IMR-90 (cell line): ENCODE data around the gene CD248.

Experiments used
- CTCF ChIP-seq: conservative IDR thresholded peaks from 2 replicates; pipeline ENCODE4 v1.5.1; 2012; ENCODE audit warnings: mild to moderate bottlenecking, low read depth, low read length, improper control_type of control experiment
- POLR2A ChIP-seq: IDR thresholded peaks from 2 replicates; pipeline ENCODE4 v1.6.1; 2012; ENCODE audit warnings: mild to moderate bottlenecking, low read depth, low read length
- RAD21 ChIP-seq: IDR thresholded peaks from 2 replicates; pipeline ENCODE4 v1.6.1; 2012; ENCODE audit warnings: low read length, improper control_type of control experiment
- RCOR1 ChIP-seq: IDR thresholded peaks from 2 replicates; pipeline ENCODE4 v1.6.1; 2012; ENCODE audit warnings: mild to moderate bottlenecking, low read length, improper control_type of control experiment; ENCODE audit not compliant: insufficient replicate concordance
- RFX5 ChIP-seq: IDR thresholded peaks from 2 replicates; pipeline ENCODE4 v1.8.0; 2012; ENCODE audit warnings: low read depth, mild to moderate bottlenecking, low read length, moderate library complexity
- SMC3 ChIP-seq: fragments of 150-350 bp; IDR thresholded peaks from 2 replicates; pipeline ENCODE4 v1.6.1; 2016; ENCODE audit warnings: low read depth, mild to moderate bottlenecking, antibody characterized with exemption, low read length, moderate library complexity

- TF ChIP-seq CTCF (no peak), POLR2A (no peak), RAD21 (no peak), SMC3 (no peak), RCOR1 (no peak), RFX5 (no peak)
These were observed 34.9 kb downstream of the CD248 start for GRCh38 chr11:66281776-66282467.
